ENCODE results near the gene ACTL7B. TPM values are rescaled to one million over a fixed set of nuclear protein-coding genes. Genes with fewer than 3 reads are reported as not detected.
"Not testable (repeated sequence)": the region's sequence is repeated elsewhere in the genome, so short reads cannot be mapped to it uniquely, and the experiment has no call there.

Gene ACTL7B
- total RNA-seq, 1 donor from 2014 or later: not detected

DNA sequence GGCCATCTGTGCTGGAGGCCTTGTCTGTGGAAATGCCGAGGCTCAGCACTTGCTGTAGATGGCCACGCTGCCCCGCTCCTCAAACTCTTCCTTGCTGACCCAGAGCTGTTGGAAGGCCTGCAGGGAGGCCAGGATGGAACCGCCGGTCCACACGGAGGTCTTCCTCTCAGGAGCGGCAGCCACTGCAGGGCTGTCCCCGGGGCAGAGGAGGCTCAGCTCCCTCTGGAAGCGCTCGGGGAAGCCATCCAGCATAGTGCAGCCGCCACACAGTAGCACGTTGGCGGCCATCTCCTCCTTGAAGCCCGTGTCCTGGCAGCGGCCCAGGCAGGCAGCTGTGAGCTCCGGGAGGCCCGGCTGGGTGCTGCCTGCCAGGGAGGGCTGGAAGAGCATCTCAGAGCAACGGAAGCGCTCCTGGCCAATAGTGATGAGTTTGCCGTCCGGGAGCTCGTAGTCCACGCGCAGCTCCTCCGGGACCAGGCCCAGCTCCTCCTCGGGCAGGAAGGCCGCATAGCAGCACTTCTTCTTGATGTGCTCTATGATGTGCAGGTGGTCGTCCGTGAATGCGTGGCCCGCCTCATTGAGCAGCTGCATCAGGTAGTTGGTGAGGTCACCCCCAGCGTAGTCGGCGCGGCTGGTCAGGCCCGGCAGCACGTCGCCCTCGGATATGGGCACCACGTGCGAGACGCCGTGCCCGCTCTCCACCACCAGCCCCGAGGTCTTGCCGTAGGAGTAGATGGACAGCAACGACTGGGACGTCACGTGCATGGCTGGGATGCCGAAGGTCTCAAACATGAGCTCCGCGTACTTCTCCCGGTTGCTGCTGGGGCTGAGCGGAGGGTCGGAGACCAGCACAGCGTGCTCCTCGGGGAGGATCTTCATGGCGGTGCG, 901 bp downstream of the ACTL7B start:
- TF ChIP-seq, protein P1, sequence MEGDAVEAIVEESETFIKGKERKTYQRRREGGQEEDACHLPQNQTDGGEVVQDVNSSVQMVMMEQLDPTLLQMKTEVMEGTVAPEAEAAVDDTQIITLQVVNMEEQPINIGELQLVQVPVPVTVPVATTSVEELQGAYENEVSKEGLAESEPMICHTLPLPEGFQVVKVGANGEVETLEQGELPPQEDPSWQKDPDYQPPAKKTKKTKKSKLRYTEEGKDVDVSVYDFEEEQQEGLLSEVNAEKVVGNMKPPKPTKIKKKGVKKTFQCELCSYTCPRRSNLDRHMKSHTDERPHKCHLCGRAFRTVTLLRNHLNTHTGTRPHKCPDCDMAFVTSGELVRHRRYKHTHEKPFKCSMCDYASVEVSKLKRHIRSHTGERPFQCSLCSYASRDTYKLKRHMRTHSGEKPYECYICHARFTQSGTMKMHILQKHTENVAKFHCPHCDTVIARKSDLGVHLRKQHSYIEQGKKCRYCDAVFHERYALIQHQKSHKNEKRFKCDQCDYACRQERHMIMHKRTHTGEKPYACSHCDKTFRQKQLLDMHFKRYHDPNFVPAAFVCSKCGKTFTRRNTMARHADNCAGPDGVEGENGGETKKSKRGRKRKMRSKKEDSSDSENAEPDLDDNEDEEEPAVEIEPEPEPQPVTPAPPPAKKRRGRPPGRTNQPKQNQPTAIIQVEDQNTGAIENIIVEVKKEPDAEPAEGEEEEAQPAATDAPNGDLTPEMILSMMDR (IDR thresholded peaks at IDR 0.05; ENCODE audit: insufficient read depth, low read length, severe bottlenecking): no peak

DNA sequence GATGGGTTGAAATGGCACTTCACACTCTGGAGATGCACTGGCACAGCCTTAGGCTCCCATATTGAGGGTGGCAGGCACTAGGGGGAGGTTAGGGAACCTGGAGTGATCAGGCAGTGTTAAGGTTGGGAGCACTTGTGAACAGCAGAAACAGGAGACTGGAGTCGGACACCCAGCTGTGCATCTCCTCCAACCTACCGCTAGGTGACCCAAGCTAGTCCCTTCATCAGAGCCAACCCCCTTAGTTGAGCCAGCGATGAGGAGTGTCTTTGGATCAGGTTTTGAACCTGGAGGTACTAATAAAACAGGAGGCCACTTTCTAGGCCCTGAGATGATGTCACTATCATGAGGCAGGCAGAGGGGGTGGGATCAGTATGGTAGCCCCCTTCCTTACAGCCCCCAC, 1.7 kb downstream of the ACTL7B start:
- TF ChIP-seq, protein P1 (IDR thresholded peaks at IDR 0.05; ENCODE audit: insufficient read depth, low read length, severe bottlenecking): no peak
- H3K4me3 ChIP-seq (ENCODE audit: low read depth, low read length): no peak overlapping the region
- no peaks in the 10 kb centered on the region for H3K27me3 ChIP-seq (ENCODE audit: control insufficient read depth, insufficient read depth, low read length)
- H3K36me3 ChIP-seq (ENCODE audit: control insufficient read depth, insufficient read depth, low read length): no peaks in the 10 kb centered on the region
- DNase-seq (ENCODE audit: low read depth): no peak
- no peak for FAIRE-seq

More for the DNA sequence above, 901 bp downstream of the ACTL7B start:
- H3K36me3 ChIP-seq (ENCODE audit: control insufficient read depth, insufficient read depth, low read length): no peaks in the 10 kb centered on the region
- H3K27me3 ChIP-seq (ENCODE audit: control insufficient read depth, insufficient read depth, low read length): no peaks in the 10 kb centered on the region
- DNase-seq (ENCODE audit: low read depth) (no peak), FAIRE-seq (no peak)
- no peak overlapping the region for H3K4me3 ChIP-seq (ENCODE audit: low read depth, low read length)

DNA sequence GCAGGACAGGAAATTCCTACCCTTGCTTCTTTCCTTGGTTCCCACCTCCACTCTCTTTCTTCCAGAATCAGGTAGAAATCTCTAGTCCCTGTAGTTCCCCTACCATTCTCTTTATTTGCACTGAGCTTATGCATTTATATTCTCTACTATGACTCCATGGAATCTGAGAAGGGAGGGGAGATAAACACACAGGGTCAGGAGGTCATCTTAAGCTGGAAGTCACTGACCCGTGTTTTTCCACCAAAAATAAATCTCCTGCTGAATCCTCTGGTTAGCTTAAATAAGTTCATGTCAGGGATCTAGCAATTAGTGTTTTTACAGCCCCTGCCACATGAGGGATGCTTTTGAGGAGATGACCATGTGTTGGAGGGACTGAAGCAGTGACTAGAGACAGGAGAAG, 3.7 kb downstream of the ACTL7B start:
- DNase-seq (ENCODE audit: low read depth): no peak
- no peaks in the 10 kb centered on the region for H3K36me3 ChIP-seq (ENCODE audit: control insufficient read depth, insufficient read depth, low read length)
- TF ChIP-seq, protein P1 (IDR thresholded peaks at IDR 0.05; ENCODE audit: insufficient read depth, low read length, severe bottlenecking): no peak
- peak; percentile 36 for FAIRE-seq
- H3K4me3 ChIP-seq (ENCODE audit: low read depth, low read length): no peak overlapping the region
- no peaks in the 10 kb centered on the region for H3K27me3 ChIP-seq (ENCODE audit: control insufficient read depth, insufficient read depth, low read length)

DNA sequence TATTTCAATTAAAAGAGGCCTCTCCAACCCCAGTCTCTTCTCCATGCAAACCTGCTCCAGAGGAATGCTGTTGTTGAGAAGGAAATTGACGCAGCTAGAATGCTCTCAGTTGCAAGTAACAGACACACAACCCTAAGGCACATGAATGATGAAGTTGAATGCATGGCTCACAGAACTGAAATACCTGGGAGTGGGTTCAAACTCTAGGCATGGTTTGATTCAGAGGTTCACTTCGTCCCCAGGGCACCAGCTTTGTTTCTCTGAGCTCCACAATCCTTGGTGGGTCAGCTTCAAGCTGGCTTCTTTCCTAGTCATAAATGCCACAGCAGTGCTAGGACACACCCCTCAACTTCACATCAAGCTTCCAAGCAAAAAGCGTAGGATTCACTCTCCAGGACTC, 4.6 kb downstream of the ACTL7B start:
- Histone ChIP-seq H3K4me3 (ENCODE audit: low read depth, low read length) (no peak overlapping the region), H3K36me3 (ENCODE audit: control insufficient read depth, insufficient read depth, low read length) (no peaks in the 10 kb centered on the region), H3K27me3 (ENCODE audit: control insufficient read depth, insufficient read depth, low read length) (no peaks in the 10 kb centered on the region)
- DNase-seq (ENCODE audit: low read depth) (no peak), FAIRE-seq (no peak)
- TF ChIP-seq, protein P1 (IDR thresholded peaks at IDR 0.05; ENCODE audit: insufficient read depth, low read length, severe bottlenecking): no peak

DNA sequence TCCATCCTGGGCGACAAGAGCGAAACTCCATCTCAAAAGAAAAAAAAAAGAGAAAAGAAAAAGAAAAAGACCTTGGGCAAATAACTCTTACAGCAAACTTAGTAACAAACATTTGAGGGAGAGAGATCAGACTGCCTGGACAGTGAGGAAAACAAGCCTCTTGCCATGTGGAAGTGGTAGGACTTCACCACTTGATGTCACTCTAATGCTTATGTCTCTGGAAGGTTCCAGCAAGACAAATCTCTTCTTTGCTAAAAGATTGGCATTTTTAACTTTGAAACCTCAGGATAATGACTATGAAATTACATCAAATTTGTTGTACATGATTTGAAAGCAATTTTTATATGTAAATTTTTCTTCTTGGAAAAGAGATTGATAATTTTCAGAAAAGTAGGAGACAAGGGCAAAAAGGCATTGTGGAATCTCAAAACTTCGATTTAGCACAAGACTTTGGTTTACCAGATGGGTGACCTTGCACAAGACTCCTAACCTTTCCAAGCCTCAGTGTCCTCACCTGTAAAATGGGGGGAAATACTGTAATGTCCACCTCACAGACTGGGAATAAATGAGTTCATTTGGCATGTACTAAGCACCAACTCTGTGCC, 5.4 kb downstream of the ACTL7B start:
- H3K4me3 ChIP-seq (ENCODE audit: low read depth, low read length): no peak overlapping the region
- no peaks in the 10 kb centered on the region for H3K36me3 ChIP-seq (ENCODE audit: control insufficient read depth, insufficient read depth, low read length)
- FAIRE-seq (no peak), DNase-seq (ENCODE audit: low read depth) (peak; percentile 58)
- no peaks in the 10 kb centered on the region for H3K27me3 ChIP-seq (ENCODE audit: control insufficient read depth, insufficient read depth, low read length)
- TF ChIP-seq, protein P1 (IDR thresholded peaks at IDR 0.05; ENCODE audit: insufficient read depth, low read length, severe bottlenecking): peak; percentile 54

DNA sequence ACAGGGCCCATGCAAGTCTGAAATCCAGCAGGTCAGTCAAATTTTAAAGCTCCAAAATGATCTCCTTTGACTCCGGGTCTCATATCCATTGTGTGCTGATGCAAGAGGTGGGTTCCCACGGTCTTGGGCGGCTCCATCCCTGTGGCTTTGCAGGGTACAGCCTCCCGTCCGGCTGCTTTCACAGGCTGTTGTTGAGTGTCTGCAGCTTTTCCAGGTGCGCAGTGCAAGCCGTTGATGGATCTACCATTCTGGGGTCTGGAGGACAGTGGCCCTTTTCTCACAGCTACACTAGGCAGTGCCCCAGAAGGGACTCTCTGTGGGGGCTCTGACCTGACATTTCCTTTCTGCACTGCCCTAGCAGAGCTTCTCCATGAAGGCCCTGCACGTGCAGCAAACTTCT, 7.5 kb downstream of the ACTL7B start:
- not testable (repeated sequence) for H3K4me3 ChIP-seq (ENCODE audit: low read depth, low read length); H3K27me3 ChIP-seq (ENCODE audit: control insufficient read depth, insufficient read depth, low read length); H3K36me3 ChIP-seq (ENCODE audit: control insufficient read depth, insufficient read depth, low read length); FAIRE-seq; DNase-seq (ENCODE audit: low read depth)
